NCI-H2171 treated with DMSO at 0.1 percent for 48 hours (cell line): ENCODE data around the gene FRG1.
"Not testable (repeated sequence)": the region's sequence is repeated elsewhere in the genome, so short reads cannot be mapped to it uniquely, and the experiment has no call there.

ENCODE experiments used
- DNase-seq: peaks from one replicate; lab custom pipeline; 2025; lab: John Stamatoyannopoulos, UW

Gene FRG1

DNA sequence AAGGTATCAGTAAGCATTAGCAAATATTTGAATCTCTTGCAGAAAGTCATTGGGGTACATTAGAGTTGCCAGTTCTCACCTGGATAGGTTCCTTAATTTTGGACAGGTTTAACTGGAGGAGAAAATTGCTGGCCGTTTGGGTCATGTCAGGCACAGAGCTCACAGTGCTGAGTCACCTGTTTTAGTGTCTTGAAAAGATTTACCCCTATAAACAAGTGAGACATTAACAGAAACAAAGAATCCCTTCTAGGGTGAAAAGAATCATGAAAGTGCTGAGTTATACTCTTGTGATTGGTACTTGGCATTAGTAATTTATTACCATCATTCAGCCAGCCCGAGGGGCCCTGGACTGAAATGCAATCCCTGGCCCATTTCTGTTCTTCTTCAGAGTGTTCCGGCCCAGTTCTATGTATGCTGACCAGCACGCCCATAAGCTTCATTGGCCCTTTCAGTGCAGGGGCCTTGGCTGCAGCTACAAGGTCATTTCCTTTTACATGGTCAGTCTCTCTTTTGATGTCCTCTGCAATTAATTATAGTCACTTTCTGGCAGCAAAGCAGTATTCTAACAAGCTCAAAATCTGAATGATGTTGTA, 45.1 kb downstream of the FRG1 start:
- DNase-seq: not testable (repeated sequence)

DNA sequence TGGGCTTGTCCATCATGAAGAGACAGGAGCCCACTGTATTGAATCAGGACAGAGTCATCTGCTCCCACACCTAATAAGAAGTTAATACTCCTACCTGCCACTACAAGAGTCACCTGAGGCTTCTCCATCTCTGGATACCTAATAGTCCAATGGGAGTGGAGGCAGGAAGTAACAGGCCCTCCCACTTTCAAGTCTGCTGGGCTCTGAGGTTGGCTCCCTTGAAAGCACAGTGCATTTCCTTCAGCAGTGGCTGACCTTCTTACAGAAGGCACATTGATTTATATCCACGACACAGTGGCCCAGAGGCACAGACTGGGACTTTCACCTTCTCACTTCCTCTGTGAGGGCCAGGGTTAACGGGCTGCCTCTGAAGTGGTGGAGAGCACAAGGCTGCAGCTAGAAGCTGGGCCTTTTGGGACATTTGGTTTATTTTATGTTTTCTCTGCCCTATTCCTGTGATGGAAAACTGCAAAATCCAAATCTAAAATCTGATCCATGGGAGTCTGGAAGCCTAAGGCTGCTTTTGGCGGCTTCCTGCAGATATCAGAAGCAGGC, 48.3 kb downstream of the FRG1 start:
- no peak for DNase-seq

GRCh38 chr4:189989941-189990340, 49.3 kb downstream of the FRG1 start:
- DNase-seq: not testable (repeated sequence)
